ENCODE data around the gene TNS1. TPM values are rescaled to one million over a fixed set of nuclear protein-coding genes. Genes with fewer than 3 reads are reported as not detected.

TNS1 gene
- total and polyA plus RNA-seq, 2 experiments from 2014 or later, result 81.6 to 99.3 TPM

DNA sequence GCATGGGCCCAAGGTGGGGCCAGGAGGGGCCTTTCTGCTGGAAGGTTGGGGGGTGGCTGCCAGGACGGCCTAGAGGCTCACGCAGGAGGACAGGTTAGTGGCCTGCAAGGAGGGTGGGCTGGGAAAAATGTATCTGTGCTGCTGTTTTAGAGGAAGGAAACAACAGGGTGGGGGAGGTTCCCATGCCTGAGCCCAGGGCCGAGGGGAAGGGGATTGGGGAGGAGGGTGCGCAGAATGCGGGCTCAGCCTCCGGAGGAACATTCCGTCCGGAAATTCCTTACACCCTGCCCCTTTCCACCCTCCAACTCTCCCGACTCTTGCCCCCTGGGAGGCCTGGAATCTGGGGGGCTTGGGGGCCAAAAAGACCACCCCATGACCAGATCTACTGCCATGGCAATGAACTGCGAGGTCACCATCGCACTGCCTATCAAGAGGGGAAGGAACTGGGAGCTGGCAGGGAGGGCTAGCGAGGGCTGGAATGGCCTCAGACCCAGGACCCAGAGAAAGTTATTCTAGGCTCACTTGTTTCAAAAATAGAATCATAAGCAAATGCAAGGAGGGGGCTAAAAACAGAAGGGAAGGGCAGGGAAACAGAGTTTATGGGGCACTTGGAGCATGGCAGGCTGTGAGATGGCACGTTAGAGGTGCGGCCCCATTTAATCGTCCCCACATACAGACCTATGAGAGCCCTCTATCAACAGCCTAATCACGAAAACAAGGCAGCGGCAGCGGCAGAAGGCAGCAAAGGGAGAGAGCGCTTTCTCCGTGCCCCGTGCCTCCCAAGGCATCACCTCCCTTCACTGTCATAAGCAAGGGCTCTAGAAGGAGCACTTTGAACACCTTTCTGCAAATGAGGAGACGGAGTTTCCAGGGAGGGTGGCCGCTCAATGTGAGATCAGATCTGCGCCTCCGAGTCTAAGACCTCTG is 90.4 kb downstream of the TNS1 start:
- Histone ChIP-seq H3K4me3 (no peak overlapping the region), H3K4me2 (ENCODE audit: unreplicated experiment) (peak overlapping the region; percentile 58), H3F3A (ENCODE audit: insufficient read depth) (peaks cover 34% of the 10 kb centered on the region; the same call in 1 of the 2 replicates), H3K27ac (peak overlapping the region; percentile 61; the same call in 1 of the 2 replicates), H3K9ac (peak overlapping the region; percentile 12; the same call in 1 of the 2 replicates), H3K9me3 (ENCODE audit: low read depth) (no peaks in the 10 kb centered on the region), H3K4me1 (ENCODE audit: insufficient read depth) (peaks cover 23% of the 10 kb centered on the region), H3K79me2 (ENCODE audit: insufficient read depth) (peaks cover 98% of the 10 kb centered on the region), H2AFZ (no peak overlapping the region), H3K36me3 (ENCODE audit: low read depth) (peaks cover 14% of the 10 kb centered on the region; the same call in 1 of the 2 replicates), H3K27me3 (replicated peaks; ENCODE audit: insufficient read depth) (no peaks in the 10 kb centered on the region), H3K9me2 (ENCODE audit: insufficient read depth) (no peaks in the 10 kb centered on the region), H4K20me1 (ENCODE audit: insufficient read depth) (no peaks in the 10 kb centered on the region)
- 88 to 89% methylated on average over 20 to 25 of the region's 25 CpGs for WGBS, 2 experiments (ENCODE audit: low coverage in 1 of 2, low lambda C conversion rate in 2 of 2, missing lambda C conversion rate in 2 of 2)
- in situ Hi-C loops (cut with MboI), result no loop called here
- no peak for DNase-seq
- TF ChIP-seq EZH2 (IDR thresholded peaks at IDR 0.05; ENCODE audit: insufficient read depth, poor library complexity, severe bottlenecking), result no peak
- TF ChIP-seq EZH2phosphoT487 (IDR thresholded peaks at IDR 0.05; ENCODE audit: insufficient read depth, low read depth), result no peak

GRCh38 chr2:217911283-217912097 is 91.3 kb downstream of the TNS1 start:
- in situ Hi-C loops (cut with MboI), result no loop called here
- H3K79me2 ChIP-seq (ENCODE audit: insufficient read depth), result peaks cover 98% of the 10 kb centered on the region

GRCh38 chr2:217910875-217911212 is 92.0 kb downstream of the TNS1 start:
- no peak overlapping the region for H2AFZ ChIP-seq
- peaks cover 23% of the 10 kb centered on the region for H3K4me1 ChIP-seq (ENCODE audit: insufficient read depth)
- peak overlapping the region; percentile 8 for H3K4me2 ChIP-seq (ENCODE audit: unreplicated experiment)
- no peaks in the 10 kb centered on the region for H3K9me3 ChIP-seq (ENCODE audit: low read depth)
- H3K36me3 ChIP-seq (ENCODE audit: low read depth), result peaks cover 7% of the 10 kb centered on the region; the same call in 1 of the 2 replicates
- H3F3A ChIP-seq (ENCODE audit: insufficient read depth), result peaks cover 27% of the 10 kb centered on the region; the same call in 1 of the 2 replicates
- no peak for DNase-seq
- peak overlapping the region; percentile 35; the same call in 1 of the 2 replicates for H3K9ac ChIP-seq
- H3K27me3 ChIP-seq (replicated peaks; ENCODE audit: insufficient read depth), result no peaks in the 10 kb centered on the region
- H3K9me2 ChIP-seq (ENCODE audit: insufficient read depth), result no peaks in the 10 kb centered on the region
- H3K4me3 ChIP-seq, result no peak overlapping the region
- TF ChIP-seq EZH2phosphoT487 (IDR thresholded peaks at IDR 0.05; ENCODE audit: insufficient read depth, low read depth) (no peak), EZH2 (IDR thresholded peaks at IDR 0.05; ENCODE audit: insufficient read depth, poor library complexity, severe bottlenecking) (no peak)
- H3K79me2 ChIP-seq (ENCODE audit: insufficient read depth), result peaks cover 98% of the 10 kb centered on the region
- in situ Hi-C loops (cut with MboI), result no loop called here
- H3K27ac ChIP-seq, result peak overlapping the region; percentile 61
- no peaks in the 10 kb centered on the region for H4K20me1 ChIP-seq (ENCODE audit: insufficient read depth)

More at GRCh38 chr2:217911283-217912097, 91.3 kb downstream of the TNS1 start:
- Histone ChIP-seq H3K36me3 (ENCODE audit: low read depth) (peaks cover 13% of the 10 kb centered on the region; the same call in 1 of the 2 replicates), H2AFZ (no peak overlapping the region), H3K9ac (peak overlapping the region; percentile 35), H3K4me3 (no peak overlapping the region), H3K4me2 (ENCODE audit: unreplicated experiment) (peak overlapping the region; percentile 58), H3K27me3 (replicated peaks; ENCODE audit: insufficient read depth) (no peaks in the 10 kb centered on the region), H3K4me1 (ENCODE audit: insufficient read depth) (peaks cover 23% of the 10 kb centered on the region), H3K27ac (peak overlapping the region; percentile 61), H3K9me3 (ENCODE audit: low read depth) (no peaks in the 10 kb centered on the region), H3K9me2 (ENCODE audit: insufficient read depth) (no peaks in the 10 kb centered on the region), H4K20me1 (ENCODE audit: insufficient read depth) (no peaks in the 10 kb centered on the region), H3F3A (ENCODE audit: insufficient read depth) (peaks cover 27% of the 10 kb centered on the region; the same call in 1 of the 2 replicates)
- DNase-seq, result peak; percentile 80
- WGBS, 2 experiments (ENCODE audit: low coverage in 1 of 2, low lambda C conversion rate in 2 of 2, missing lambda C conversion rate in 2 of 2), result 59 to 61% methylated on average over 9 of the region's 9 CpGs
- no peak for TF ChIP-seq EZH2 (IDR thresholded peaks at IDR 0.05; ENCODE audit: insufficient read depth, poor library complexity, severe bottlenecking)
- TF ChIP-seq EZH2phosphoT487 (IDR thresholded peaks at IDR 0.05; ENCODE audit: insufficient read depth, low read depth), result no peak

- H3K4me1 ChIP-seq (ENCODE audit: insufficient read depth), result peaks cover 27% of the 10 kb centered on the region
- H2AFZ ChIP-seq, result no peak overlapping the region
- H3K27ac ChIP-seq, result no peak overlapping the region
- no peak for TF ChIP-seq EZH2phosphoT487 (IDR thresholded peaks at IDR 0.05; ENCODE audit: insufficient read depth, low read depth)
- TF ChIP-seq EZH2 (IDR thresholded peaks at IDR 0.05; ENCODE audit: insufficient read depth, poor library complexity, severe bottlenecking), result no peak
- H3K27me3 ChIP-seq (replicated peaks; ENCODE audit: insufficient read depth), result no peaks in the 10 kb centered on the region
- DNase-seq, result no peak
- no peaks in the 10 kb centered on the region for H4K20me1 ChIP-seq (ENCODE audit: insufficient read depth)
- H3K4me3 ChIP-seq, result no peak overlapping the region
- H3F3A ChIP-seq (ENCODE audit: insufficient read depth), result peaks cover 41% of the 10 kb centered on the region
- 83% methylated on average over 9 to 10 of the region's 10 CpGs for WGBS, 2 experiments (ENCODE audit: low coverage in 1 of 2, low lambda C conversion rate in 2 of 2, missing lambda C conversion rate in 2 of 2)
- H3K9ac ChIP-seq, result no peak overlapping the region
- peaks cover 98% of the 10 kb centered on the region for H3K79me2 ChIP-seq (ENCODE audit: insufficient read depth)
- no peaks in the 10 kb centered on the region for H3K9me3 ChIP-seq (ENCODE audit: low read depth)
- no peaks in the 10 kb centered on the region for H3K9me2 ChIP-seq (ENCODE audit: insufficient read depth)
- no peak overlapping the region for H3K4me2 ChIP-seq (ENCODE audit: unreplicated experiment)
- H3K36me3 ChIP-seq (ENCODE audit: low read depth), result no peaks in the 10 kb centered on the region; the same call in 1 of the 2 replicates
- in situ Hi-C loops (cut with MboI), result no loop called here
These were observed 93.5 kb downstream of the TNS1 start for GRCh38 chr2:217909156-217909820.

Data from GM23248 (cell line).